ENCODE measurements around the gene TMEM234.
A peak's percentile ranks its signal among the peaks of the same experiment; 100 is the strongest.

Gene TMEM234

DNA sequence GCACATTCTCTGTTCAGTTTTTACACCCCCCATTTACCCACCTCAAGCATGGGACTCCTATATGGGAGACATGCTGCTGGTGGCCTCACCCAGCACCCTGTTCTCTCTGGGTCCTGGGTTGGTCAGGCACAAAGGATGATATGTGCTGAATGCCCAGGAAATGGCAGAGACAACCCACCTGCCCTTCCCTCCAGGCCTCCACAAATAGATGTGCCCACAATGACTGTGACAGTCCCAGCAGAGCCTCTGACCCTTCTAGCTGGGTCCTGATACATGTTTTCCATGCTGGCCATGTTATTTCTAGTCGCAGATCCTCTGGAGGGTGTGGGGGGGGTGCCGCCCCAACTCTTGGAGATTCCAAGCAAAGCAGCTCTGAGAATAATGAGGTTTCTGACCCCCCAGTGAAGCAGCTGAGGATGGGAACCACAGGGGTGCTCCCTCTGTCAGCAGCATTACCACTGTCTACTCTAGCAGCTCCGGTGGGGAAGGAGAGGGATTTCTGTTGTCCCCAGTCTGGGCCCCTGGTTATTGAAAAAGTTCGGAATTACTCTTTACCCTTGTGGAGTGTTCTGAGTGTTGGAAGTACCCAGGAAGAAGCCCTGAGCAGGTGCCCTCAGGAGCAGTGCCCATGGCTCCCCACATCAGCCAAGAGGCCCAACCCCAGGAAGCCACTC lies 23.0 kb downstream of the TMEM234 start:
- no peak for DNase-seq

DNA sequence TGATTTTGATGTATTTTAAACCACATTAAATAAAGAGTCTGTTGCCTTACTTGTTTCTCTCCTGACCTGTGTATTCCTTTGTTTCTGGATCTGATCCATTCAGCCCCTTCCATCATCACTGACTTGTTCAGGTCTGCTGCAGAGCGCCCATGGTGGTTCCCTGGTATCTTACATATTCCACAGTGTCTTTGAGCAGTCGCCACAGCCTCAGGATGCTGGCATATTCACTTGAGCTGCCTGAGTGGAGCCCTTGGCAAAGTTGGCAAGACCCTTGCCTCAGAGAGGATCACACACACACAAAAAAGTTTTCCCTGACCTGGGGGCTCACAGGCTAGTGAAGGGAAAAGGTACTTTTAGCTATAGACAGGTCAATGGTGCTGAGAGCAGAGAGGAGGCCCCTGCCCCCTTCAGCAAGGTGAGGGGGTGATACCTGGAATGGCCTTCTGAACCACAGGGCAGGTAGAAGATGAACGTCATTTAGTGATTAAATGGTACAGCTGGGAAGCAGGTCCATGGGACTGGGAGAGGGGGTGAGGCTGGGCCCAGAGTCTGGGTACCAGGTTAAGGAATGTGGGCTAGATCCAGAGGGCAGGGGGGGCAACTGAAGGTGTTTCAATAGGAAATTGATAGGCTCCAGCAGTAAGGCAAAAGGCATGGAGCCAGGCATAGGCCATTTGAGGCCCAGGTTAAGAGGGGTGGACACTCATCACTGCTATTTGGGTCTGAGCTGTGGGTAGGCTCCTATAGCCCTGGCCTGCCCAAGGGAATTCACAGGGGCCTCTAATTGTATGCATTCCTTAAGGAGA lies 23.7 kb downstream of the TMEM234 start:
- DNase-seq, result no peak

DNA sequence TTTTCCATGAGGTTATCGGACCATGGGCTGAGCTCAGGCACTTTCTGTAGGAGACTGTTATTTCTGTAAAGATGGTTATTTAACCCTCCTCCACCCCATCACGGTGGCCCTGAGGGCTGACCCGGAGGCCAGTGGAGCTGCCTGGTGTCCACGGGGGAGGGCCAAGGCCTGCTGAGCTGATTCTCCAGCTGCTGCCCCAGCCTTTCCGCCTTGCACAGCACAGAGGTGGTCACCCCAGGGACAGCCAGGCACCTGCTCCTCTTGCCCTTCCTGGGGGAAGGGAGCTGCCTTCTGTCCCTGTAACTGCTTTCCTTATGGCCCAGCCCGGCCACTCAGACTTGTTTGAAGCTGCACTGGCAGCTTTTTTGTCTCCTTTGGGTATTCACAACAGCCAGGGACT lies 24.3 kb downstream of the TMEM234 start:
- no peak for DNase-seq

DNA sequence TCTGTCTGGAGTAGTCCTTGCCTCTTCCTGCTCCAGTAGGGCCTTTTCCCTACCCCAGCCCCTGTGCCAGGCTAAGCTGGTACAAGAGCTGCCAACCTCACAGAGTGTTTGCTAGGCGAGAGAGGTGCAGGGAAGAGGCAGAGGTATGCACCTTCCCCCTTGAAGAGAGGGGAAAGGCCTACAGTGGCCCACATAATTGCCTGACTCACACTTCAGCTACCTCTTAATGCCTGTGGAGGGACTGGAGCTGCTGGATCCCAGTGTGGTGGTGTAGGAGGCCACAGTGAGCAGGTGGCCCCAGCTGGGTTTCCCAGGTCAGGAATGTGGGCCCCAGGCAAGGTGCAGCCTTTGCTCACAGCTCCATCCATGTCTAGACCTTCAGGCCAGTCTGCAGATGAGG lies 25.1 kb downstream of the TMEM234 start:
- DNase-seq, result no peak

DNA sequence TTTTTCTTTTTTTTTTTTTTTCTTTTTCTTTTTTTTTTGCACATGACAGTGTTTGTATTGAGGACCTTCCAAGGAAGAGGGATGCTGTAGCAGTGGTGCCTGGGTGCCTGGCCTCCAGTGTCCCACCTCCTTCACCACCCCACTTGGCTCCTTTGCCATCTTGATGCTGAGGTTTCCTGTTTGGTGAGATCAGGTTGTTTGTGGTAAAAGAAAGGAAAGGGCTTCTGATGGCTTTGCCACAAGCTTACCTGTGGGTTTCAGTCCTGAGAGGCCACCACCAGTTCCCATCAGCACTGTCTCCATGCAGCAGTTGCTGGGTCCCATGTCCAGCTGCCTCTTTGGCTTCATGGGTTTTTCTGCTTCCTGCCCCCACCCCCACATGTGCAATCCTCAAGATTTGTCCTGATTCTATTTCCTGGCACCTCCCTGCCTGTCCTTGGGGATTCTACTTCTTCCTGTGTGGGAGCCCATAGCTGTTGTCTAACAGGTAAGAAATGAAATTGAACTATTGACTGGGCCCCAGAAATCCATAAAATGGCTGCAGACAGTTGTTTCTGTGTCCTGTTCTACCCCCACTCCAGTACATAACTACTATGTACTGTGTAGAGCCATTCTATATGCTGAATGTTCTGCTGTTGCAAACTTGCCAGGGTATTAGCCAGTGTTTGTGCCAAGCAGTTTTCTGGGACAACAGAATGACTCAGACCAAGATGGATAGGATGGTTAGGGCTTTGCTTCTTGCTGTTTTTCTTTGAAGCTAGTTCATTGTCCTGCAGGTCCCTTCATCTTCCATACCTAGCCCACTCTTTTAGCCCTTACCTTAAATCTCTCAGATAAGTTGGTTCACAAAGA lies 26.0 kb downstream of the TMEM234 start:
- no peak for DNase-seq

DNA sequence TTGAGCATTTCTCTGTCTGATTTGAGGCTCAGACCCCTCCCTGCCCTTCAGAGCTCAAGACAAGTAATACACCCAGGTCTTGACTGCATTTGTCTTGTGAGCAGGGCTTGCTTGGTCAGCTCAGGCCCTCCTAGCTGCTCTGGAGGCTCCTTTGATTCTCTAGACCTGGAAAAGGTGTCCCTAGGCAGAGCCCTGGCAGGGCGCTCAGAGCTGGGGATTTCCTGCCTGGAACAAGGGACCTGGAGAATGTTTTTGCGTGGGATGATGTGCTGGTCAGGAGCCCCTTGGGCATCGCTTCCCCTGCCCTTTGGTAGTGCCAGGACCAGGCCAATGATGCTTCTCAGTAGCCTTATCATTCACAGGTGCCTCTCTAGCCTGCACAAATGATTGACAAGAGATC lies 26.6 kb downstream of the TMEM234 start:
- no peak for DNase-seq

DNA sequence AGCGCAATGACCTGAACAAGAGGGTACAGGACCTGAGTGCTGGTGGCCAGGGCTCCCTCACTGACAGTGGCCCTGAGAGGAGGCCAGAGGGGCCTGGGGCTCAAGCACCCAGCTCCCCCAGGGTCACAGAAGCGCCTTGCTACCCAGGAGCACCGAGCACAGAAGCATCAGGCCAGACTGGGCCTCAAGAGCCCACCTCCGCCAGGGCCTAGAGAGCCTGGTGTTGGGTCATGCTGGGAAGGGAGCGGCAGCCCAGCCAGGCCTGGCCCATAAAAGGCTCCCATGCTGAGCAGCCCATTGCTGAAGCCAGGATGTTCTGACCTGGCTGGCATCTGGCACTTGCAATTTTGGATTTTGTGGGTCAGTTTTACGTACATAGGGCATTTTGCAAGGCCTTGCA lies 27.2 kb downstream of the TMEM234 start:
- DNase-seq, result no peak

DNA sequence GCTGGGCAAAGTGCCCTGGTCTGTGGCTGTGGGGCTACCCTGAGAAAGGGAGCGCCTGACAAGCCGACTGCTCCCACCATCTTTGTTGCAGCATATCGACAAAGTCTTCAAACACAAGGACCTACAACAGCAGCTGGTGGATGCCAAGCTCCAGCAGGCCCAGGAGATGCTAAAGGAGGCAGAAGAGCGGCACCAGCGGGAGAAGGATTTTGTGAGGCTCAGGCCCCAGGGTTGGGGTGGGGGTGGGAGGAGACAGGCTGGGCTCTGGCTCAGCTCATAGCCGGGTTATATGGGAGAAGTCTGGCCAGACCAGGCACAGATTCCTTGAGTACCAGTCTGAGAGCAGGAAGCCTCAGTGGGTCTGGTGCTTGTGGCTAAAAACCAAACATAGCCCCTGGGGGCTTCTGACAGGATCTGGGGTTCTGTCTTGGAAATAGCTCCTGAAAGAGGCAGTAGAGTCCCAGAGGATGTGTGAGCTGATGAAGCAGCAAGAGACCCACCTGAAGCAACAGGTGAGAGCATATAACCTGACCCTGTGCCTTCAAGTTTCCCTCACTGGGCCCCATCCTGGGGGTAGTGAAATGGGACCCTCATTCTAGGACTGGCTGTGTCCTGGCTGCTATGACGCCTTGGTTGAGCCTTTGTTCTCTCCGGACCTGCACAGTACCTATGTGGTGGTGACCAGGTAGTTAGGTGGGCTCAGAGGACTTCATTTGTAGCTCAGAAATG lies 29.8 kb downstream of the TMEM234 start:
- DNase-seq, result no peak

DNA sequence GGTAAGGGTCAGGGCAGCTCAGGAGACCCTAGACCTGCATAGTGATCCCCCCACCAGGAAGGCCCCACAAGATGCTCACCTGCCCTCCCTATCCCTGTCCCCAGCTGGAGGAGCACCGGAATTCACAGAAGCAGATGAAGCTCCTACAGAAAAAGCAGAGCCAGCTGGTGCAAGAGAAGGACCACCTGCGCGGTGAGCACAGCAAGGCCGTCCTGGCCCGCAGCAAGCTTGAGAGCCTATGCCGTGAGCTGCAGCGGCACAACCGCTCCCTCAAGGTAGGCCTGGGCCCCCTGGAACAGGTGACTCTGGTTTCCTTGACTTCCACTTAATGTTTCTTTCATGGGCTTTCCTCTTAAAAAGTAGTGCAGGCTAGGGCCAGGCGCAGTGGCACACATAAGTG lies 34.3 kb downstream of the TMEM234 start:
- DNase-seq, result no peak

DNA sequence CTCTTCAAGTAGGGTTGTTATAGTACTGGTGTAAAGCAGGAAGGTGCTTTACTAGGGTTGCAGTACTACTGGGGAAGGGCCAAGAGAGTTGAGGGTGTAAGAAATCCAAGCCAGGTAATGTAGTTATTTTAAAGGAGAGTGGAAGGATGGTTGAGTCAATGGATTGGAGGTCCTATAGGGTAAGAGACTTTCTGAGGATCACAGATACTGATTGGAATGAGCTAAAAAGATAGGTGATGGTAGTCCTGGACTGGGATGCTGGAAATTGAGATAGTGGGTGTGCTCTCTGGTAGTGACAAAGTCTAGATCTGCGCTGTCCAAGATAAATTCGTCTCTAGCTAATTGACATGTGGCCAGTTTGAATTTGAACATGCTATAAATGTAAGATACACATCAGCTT lies 35.7 kb downstream of the TMEM234 start:
- no peak for DNase-seq

DNA sequence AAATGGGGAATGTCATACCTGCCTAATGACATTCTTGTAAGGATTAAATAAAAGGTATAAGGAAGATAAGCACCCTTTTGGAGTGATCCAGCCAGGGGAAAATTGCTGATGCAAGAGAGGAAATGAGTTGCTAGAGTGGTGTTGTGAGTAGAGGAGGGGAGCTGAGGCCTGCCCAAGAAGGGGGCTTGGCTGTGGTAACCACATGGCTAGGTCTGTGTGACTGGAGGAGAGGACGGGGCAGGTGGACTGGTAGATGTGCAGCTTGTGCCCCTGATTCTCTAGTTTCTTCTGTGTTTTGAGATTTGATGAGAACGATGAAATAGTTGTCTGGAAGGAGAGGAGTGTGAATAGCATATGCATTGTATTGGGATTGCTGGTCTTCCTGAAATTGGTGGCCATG lies 36.1 kb downstream of the TMEM234 start:
- no peak for DNase-seq

DNA sequence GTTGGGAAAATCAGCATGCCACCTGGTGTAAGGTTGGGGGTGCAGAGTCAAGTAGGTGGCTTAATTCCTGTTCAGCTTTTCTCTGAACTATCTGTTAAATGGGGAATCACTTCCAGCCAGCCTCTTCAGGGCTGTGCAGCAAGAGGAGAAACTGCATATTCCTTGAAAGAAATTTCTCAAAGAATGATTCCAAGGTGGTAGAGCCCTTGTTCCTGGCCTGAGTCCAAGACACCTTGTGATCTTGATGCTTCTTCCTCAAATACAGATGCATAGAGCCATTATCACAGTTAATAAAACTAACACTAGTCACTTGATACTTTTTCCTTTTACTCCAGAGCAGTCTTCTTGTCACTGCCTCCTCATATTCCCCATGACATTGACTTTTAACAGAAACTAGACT lies 37.5 kb downstream of the TMEM234 start:
- no peak for DNase-seq

DNA sequence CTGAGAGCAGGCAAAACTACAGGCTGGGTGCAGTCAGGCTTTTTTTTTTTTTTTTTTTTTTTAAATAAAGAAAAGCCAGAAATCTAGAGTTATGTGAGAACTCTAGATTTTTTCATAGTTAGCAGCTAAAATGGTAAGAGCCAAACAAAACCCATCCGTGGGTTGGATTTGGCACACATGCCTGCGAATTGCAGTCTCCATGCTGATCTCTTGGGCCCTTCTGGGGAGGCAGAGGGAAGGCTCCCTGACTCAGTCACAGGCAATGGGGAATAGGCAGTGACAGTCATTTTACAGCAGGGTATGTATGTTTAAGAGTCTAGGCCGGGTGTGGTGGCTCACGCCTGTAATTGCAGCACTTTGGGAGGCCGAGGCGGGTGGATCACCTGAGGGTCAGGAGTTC lies 40.1 kb downstream of the TMEM234 start:
- no peak for DNase-seq

DNA sequence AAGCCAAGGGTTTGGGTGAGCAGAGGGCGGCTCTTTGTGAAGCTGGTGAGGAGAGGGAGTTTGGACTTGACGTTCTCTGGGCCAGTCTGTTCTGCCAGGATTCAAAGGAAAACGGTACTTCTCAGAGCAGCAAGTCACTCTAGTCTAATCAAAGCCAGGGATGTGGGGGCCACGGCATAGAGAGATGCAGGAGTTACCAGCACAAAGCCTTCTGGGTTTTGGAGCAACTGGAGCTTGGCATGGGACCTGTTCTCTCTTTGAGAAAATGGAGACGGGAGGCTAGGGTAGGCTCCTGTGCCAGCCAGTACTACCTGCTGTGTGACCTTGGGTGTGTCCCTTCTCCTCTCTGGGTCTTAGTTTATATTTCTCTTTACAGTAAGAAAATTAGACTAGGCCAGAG lies 40.6 kb downstream of the TMEM234 start:
- no peak for DNase-seq

DNA sequence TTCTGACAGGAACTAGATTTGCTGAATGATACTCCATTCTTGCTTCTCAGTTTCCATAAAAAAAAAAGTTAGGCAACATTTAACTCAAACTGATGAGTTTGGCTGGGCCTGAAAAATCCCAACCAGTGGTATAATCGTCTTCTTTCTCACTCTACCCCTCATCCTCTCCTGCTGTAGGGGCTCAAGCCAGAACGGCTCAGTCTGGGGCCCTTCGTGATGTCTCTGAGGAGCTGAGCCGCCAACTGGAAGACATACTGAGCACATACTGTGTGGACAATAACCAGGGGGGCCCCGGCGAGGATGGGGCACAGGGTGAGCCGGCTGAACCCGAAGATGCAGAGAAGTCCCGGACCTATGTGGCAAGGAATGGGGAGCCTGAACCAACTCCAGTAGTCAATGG lies 41.1 kb downstream of the TMEM234 start:
- no peak for DNase-seq

DNA sequence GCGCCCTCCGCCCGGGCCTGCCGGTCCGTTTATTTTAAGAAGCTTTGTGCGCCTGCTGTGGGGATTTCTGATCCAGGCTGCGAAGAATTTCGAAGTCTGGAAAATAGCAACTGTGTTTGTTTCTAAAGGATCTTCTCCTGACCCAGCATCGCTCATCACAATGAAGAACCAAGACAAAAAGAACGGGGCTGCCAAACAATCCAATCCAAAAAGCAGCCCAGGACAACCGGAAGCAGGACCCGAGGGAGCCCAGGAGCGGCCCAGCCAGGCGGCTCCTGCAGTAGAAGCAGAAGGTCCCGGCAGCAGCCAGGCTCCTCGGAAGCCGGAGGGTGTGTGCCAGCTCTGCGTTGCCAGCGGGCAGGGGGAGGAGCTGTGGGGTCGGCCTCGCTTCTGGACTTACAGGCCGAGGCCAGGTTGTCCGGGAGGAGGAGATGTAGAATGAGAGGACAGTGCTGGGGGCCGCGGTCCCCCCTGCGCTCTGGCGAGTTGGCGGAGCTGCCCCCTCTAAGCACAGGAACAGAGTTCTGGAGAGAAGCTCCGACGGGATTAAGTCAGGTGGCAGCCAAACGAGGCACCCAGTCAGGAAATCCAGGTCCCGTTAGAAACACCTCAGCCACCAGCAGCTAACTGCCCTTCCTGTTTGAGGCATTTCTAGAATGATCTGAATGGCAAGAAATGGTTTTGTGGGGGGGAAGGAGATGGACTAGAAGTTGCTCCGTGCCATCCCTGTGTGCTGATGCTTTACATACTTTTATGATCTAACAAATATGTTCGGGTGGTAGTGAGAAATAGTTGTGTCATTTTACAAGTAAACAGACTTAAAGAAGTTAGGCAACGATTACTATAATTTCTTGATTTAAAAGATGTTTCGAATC lies 41.7 kb downstream of the TMEM234 start:
- peak; percentile 25 for DNase-seq

DNA sequence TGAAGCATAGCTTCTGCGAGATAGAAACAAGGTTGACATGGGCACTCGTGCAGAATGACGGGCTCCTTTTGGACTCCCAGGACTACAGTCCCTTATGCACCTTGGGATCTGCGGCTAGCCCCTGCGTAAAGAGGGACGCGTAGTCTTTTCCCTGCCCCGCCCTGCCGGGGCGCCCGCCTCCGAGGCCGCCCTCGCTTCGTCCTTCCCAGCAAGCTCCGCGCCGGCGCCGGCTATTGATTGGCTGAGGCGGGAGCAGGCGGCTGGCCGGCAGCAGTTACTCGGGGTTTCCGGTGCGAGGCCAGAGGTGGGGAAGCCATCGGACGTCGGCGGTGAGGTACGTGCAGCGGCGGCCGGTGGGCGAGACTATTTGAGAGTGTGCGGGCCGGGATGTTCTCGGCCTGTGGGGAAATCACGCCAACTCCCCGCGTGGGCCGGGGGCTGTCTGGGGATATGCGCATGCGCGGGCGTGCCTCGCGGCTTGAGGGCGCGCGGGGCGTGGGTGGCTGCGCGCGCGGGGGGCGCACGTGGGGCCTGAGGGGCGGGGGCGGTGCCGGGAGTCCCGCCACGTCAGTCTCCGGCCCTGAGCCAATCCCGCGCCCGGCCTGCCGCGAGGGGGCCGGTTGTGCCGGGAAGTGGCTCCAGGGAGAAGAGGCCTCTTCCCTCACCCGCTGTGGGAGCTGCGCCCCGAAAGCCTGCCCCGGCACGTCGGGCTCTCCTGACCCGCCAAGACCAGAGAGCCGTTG lies 42.5 kb downstream of the TMEM234 start, which contains the start of gene TXLNA:
TSS of gene TXLNA (plus strand) at position 233 of the 743 bp plus-strand sequence. CDS start 671 bp downstream, outside the sequence.
- DNase-seq, result peak; percentile 89

DNA sequence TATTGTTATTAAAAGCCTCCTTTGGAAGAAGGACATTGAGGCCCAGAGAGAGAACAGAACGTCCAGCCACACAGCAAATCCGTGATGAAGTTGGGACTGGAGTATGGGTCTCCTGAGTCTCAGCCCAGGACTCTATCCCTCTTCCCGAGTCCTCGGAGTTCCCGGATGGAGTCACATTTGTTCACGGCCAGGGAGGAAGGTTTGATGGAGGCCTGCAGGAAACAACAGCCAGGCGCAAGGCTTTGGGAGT lies 43.0 kb downstream of the TMEM234 start:
- DNase-seq, result no peak

DNA sequence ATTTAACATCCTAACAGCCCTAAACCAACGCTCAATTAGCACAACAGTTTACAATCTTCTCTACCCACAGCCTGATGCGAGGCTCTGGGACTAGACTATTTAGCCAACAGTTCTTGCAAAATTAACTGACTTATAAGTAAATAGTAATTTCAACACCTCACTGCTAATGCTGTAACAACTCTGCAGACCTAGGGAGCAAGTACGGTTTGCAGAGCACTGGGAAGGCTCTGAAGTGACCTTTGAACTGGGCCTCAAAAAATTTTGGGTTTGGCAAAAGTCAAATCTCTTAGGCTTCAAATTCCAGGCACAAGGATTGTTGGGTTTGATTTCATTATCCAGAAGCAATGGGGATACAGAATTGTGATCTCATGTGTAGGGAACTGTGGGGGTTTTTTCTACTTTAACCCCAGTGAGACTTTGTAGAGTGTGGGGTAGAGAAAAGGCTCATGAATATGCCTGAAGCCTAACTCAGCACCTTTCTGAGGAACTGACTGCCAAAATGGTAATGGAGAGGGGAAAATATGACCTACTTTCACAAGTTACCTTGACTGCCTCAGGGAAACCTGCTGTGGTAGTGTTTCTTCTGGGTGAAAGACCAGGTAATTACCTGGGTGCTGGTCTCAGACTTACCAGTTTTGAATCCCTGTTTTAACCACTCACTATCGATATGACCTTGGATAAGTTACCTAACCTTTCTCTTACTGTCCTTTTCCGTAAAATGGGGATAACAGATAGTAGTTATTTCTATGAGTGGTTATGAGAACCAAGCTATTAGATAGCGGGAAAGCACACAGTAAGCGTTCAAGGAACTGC lies 43.6 kb downstream of the TMEM234 start:
- no peak for DNase-seq

DNA sequence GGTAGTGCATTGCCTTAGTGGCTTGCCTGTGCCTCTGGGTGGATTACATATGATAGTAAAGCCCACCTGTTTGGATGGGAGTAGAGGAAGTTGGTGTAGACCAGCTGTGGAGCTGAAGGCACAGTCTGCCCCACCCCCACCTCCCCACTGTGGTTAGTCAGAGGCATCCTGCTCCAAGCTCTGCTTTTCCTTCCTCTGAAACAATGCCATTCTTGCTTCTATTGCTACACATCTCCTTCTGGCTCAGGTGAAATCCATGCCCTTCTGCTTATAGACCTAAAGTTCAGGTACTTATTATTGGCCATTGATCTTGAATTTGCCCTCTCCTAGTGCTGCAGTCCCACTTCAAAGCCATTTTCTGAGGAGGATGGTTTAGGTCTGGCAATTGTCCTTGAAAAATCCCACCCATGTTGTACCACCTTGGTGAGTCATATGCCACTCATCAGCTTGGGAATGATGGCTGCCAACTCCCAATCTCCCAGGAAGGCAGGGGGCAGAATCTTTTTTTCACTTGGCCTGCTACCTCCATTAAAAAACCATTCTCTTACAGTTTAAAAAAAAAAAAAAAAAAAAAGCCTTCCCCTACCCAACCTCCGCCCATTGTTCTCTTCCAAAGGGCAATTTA lies 49.4 kb downstream of the TMEM234 start:
- DNase-seq, result no peak
